Peyer's patch (tissue), 4 donors: ENCODE data around the gene DMWD.

Source experiments
- POLR2A ChIP-seq, 2 donors: fragments of 450-650 bp; IDR thresholded peaks; one replicate each; pipeline ENCODE4 v1.5.1; 2017; ENCODE audit warnings: antibody characterized with exemption in 2 of 2, mild to moderate bottlenecking in 2 of 2, moderate library complexity in 2 of 2
- TF ChIP-seq, protein P1 (sequence below), 6 experiments: fragments of 450-650 bp in 4 of 6; fragments of 200-600 bp in 2 of 6; sonication (generic) in 1 of 6; IDR thresholded peaks; one replicate each; pipeline ENCODE4 v1.5.1; 2017 to 2019; ENCODE audit warnings: antibody characterized with exemption in 6 of 6, mild to moderate bottlenecking in 3 of 6, moderate library complexity in 1 of 6

DNA sequence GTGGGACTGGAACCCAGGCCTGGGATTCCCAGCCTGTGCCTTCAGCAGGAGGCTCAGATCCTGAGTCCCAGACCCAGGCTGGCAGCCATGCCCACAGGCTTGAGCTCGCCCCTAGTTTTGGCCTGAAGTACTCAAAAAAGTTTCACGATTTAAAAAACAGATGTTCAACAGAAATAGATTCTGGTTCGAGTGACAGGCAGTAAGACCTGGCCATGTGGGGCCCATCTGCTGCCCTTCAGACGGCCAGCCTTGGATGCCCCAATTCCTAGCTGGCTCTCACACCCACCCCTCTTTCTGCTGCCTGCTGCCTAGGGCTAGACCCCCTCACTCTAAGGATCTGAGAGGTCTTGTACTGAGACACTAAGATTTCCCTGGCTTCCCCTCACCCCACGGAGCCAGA lies 7.5 kb downstream of the DMWD start:
- TF ChIP-seq, protein P1, sequence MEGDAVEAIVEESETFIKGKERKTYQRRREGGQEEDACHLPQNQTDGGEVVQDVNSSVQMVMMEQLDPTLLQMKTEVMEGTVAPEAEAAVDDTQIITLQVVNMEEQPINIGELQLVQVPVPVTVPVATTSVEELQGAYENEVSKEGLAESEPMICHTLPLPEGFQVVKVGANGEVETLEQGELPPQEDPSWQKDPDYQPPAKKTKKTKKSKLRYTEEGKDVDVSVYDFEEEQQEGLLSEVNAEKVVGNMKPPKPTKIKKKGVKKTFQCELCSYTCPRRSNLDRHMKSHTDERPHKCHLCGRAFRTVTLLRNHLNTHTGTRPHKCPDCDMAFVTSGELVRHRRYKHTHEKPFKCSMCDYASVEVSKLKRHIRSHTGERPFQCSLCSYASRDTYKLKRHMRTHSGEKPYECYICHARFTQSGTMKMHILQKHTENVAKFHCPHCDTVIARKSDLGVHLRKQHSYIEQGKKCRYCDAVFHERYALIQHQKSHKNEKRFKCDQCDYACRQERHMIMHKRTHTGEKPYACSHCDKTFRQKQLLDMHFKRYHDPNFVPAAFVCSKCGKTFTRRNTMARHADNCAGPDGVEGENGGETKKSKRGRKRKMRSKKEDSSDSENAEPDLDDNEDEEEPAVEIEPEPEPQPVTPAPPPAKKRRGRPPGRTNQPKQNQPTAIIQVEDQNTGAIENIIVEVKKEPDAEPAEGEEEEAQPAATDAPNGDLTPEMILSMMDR (IDR thresholded peaks at IDR 0.05), result no peak
- TF ChIP-seq POLR2A (IDR thresholded peaks at IDR 0.05), result no peak
